IMR-90 (cell line): Measurements from ENCODE around the gene ANLN.

ENCODE experiments used
- BHLHE40 ChIP-seq: fragments of 150-350 bp; IDR thresholded peaks from 2 replicates; pipeline ENCODE4 v1.6.1; 2016; ENCODE audit warnings: mild to moderate bottlenecking, low read depth, low read length
- CHD1 ChIP-seq: IDR thresholded peaks from 2 replicates; pipeline ENCODE4 v1.6.1; 2012; ENCODE audit warnings: low read depth, low read length, improper control_type of control experiment
- MAFK ChIP-seq: IDR thresholded peaks from 2 replicates; pipeline ENCODE4 v1.6.1; 2012; ENCODE audit warnings: low read depth, low read length, improper control_type of control experiment
- MAZ ChIP-seq: IDR thresholded peaks from 2 replicates; pipeline ENCODE4 v1.6.1; 2012; ENCODE audit warnings: low read depth, mild to moderate bottlenecking, low read length, improper control_type of control experiment, moderate library complexity, borderline replicate concordance
- MXI1 ChIP-seq: IDR thresholded peaks from 2 replicates; pipeline ENCODE4 v1.6.1; 2012; ENCODE audit warnings: low read depth, mild to moderate bottlenecking, low read length, moderate library complexity, borderline replicate concordance
- NFE2L2 ChIP-seq: fragments of 150-350 bp; IDR thresholded peaks from 2 replicates; pipeline ENCODE4 v1.6.1; 2016; ENCODE audit warnings: low read depth, mild to moderate bottlenecking, low read length
- POLR2A ChIP-seq: IDR thresholded peaks from 2 replicates; pipeline ENCODE4 v1.6.1; 2012; ENCODE audit warnings: mild to moderate bottlenecking, low read depth, low read length
- RAD21 ChIP-seq: IDR thresholded peaks from 2 replicates; pipeline ENCODE4 v1.6.1; 2012; ENCODE audit warnings: low read length, improper control_type of control experiment
- RCOR1 ChIP-seq: IDR thresholded peaks from 2 replicates; pipeline ENCODE4 v1.6.1; 2012; ENCODE audit warnings: mild to moderate bottlenecking, low read length, improper control_type of control experiment; ENCODE audit not compliant: insufficient replicate concordance
- TF ChIP-seq, protein P1 (sequence below): conservative IDR thresholded peaks from 2 replicates; pipeline ENCODE4 v1.5.1; 2012; ENCODE audit warnings: mild to moderate bottlenecking, low read depth, low read length, improper control_type of control experiment

DNA sequence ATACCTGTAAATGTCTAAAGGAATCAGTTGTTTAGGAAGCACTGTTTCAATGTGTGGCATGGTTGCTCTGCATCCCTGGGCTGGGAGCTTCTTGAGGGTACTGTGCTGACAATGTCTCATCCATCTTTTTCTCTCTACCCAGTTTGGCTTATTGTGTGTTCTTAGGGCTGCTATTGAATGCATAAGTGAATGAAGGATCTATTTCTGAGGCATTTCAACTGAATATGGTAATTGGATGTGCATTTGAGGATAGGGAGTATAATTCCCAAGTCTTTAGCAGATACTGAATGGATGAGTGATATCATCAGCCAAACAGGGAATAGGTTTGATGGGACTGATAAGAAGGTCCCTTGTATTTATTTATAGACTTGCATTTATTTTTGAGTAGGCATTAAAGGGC, 64.1 kb downstream of the ANLN start:
- TF ChIP-seq CHD1 (no peak), NFE2L2 (no peak), RAD21 (no peak), MXI1 (no peak), MAZ (no peak), RCOR1 (no peak), POLR2A (no peak), MAFK (no peak), BHLHE40 (no peak)
- TF ChIP-seq, protein P1, sequence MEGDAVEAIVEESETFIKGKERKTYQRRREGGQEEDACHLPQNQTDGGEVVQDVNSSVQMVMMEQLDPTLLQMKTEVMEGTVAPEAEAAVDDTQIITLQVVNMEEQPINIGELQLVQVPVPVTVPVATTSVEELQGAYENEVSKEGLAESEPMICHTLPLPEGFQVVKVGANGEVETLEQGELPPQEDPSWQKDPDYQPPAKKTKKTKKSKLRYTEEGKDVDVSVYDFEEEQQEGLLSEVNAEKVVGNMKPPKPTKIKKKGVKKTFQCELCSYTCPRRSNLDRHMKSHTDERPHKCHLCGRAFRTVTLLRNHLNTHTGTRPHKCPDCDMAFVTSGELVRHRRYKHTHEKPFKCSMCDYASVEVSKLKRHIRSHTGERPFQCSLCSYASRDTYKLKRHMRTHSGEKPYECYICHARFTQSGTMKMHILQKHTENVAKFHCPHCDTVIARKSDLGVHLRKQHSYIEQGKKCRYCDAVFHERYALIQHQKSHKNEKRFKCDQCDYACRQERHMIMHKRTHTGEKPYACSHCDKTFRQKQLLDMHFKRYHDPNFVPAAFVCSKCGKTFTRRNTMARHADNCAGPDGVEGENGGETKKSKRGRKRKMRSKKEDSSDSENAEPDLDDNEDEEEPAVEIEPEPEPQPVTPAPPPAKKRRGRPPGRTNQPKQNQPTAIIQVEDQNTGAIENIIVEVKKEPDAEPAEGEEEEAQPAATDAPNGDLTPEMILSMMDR: no peak
